ENCODE results near the gene CITED2. TPM values are rescaled to one million over a fixed set of nuclear protein-coding genes. Genes with fewer than 3 reads are reported as not detected.

The CITED2 gene
- total RNA-seq, 1 donor from 2014 or later = 42.6 TPM

DNA sequence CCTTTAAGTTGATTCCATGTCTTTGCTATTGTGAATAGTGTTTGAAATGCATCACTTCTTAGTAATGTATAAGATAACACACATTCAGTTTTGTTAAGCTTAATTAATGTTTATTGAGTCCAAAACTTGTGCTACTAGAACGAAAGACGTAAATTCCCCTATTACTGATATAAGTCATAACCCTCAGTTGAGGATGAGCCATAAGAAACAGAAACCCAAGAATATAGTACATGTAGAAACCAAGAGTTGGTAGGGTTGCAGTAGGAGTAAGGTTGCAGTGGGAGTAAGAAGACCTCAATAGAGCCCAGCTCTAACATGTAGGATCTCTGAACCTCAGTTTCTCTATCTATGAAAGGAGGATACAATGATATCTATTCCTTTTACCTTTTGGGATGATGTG lies 19.3 kb downstream of the CITED2 start:
- Mint-ChIP-seq H3K27me3 (no peaks in the 10 kb centered on the region), H3K27ac (no peak overlapping the region), H3K9me3 (ENCODE audit: low read depth) (no peaks in the 10 kb centered on the region), H3K4me3 (ENCODE audit: low read depth) (no peak overlapping the region), H3K4me1 (ENCODE audit: low read depth) (no peaks in the 10 kb centered on the region), H3K36me3 (ENCODE audit: insufficient read depth) (no peaks in the 10 kb centered on the region)
- TF ChIP-seq, protein P1, sequence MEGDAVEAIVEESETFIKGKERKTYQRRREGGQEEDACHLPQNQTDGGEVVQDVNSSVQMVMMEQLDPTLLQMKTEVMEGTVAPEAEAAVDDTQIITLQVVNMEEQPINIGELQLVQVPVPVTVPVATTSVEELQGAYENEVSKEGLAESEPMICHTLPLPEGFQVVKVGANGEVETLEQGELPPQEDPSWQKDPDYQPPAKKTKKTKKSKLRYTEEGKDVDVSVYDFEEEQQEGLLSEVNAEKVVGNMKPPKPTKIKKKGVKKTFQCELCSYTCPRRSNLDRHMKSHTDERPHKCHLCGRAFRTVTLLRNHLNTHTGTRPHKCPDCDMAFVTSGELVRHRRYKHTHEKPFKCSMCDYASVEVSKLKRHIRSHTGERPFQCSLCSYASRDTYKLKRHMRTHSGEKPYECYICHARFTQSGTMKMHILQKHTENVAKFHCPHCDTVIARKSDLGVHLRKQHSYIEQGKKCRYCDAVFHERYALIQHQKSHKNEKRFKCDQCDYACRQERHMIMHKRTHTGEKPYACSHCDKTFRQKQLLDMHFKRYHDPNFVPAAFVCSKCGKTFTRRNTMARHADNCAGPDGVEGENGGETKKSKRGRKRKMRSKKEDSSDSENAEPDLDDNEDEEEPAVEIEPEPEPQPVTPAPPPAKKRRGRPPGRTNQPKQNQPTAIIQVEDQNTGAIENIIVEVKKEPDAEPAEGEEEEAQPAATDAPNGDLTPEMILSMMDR (IDR thresholded peaks at IDR 0.05; ENCODE audit: unreplicated experiment) = no peak
- no peak for DNase-seq (ENCODE audit: low spot score, unreplicated experiment)

DNA sequence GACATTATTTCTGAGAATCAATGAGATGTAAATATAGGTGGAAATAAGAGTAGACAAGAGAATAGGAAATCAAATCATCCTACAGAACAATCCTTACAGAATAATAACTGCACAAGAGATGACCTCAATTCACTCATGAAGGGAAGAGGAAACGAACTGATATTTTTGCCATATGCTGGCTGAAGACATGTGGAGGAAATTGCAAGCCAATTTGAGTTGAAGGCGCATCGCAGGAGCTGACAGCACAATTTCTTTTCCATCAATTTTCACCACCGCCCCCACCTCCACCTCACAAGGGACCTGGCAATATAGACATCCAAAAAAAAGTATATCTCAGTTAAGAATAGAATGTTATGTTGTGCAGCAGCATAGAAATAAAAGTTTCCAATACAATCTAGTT lies 20.3 kb downstream of the CITED2 start:
- H3K9me3 Mint-ChIP-seq (ENCODE audit: low read depth) = no peaks in the 10 kb centered on the region
- no peak overlapping the region for H3K4me3 Mint-ChIP-seq (ENCODE audit: low read depth)
- no peak overlapping the region for H3K27ac Mint-ChIP-seq
- no peak for DNase-seq (ENCODE audit: low spot score, unreplicated experiment)
- TF ChIP-seq, protein P1 (IDR thresholded peaks at IDR 0.05; ENCODE audit: unreplicated experiment) = no peak
- H3K36me3 Mint-ChIP-seq (ENCODE audit: insufficient read depth) = no peaks in the 10 kb centered on the region
- no peaks in the 10 kb centered on the region for H3K27me3 Mint-ChIP-seq
- H3K4me1 Mint-ChIP-seq (ENCODE audit: low read depth) = peaks cover 8% of the 10 kb centered on the region

DNA sequence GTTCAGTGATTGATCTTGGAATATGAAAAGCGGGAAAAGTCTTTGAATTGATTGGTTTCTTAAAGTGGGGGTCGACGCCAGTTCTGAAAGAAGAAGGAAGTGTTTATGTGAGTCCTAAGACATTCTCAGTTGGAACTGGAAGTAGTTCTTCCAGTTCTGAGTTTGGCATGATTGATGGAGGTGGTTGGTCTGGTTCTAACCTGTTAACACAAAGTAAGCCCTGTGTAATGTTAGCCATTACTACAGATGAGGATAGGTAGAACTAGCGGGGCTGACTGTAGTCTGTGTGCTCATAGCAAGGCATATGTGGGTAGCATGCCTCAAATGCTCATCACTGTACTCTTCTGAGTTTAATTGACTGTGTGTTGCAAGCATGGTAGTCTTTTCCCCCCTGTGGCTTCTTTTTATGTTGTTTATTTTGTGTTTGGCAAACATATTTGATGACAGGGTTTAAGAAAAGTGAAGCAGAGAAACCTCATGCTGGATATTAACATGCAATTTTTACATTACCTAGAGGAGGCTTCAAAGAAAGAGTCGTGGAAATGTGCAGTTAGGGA lies 24.9 kb downstream of the CITED2 start:
- H3K4me3 Mint-ChIP-seq (ENCODE audit: low read depth) = peak overlapping the region; percentile 3
- H3K27me3 Mint-ChIP-seq = no peaks in the 10 kb centered on the region
- H3K4me1 Mint-ChIP-seq (ENCODE audit: low read depth) = peaks cover 9% of the 10 kb centered on the region
- TF ChIP-seq, protein P1 (IDR thresholded peaks at IDR 0.05; ENCODE audit: unreplicated experiment) = no peak
- H3K27ac Mint-ChIP-seq = no peak overlapping the region
- H3K9me3 Mint-ChIP-seq (ENCODE audit: low read depth) = peaks cover 4% of the 10 kb centered on the region
- DNase-seq (ENCODE audit: low spot score, unreplicated experiment) = no peak
- H3K36me3 Mint-ChIP-seq (ENCODE audit: insufficient read depth) = no peaks in the 10 kb centered on the region

DNA sequence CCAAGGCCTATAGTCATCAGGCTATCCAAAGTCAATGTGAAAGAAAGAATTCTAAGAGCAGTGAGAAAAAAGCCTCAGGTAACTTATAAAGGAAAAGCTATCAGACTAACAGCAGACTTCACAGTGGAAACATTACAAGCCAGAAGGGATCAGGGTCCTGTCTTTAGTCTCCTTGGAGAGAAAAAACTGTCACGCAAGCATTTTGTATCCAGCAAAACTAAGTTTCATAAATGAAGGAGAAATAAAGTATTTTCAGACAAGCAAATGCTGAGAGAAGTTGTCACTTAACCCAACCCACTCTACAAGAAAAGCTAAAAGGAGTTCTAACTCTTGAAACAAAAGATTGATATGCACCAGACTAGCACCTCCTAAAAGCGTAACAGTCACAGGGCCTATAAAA lies 28.1 kb downstream of the CITED2 start:
- Mint-ChIP-seq H3K36me3 (ENCODE audit: insufficient read depth) (no peaks in the 10 kb centered on the region), H3K9me3 (ENCODE audit: low read depth) (peaks cover 4% of the 10 kb centered on the region), H3K4me1 (ENCODE audit: low read depth) (peaks cover 9% of the 10 kb centered on the region), H3K4me3 (ENCODE audit: low read depth) (no peak overlapping the region), H3K27me3 (no peaks in the 10 kb centered on the region), H3K27ac (no peak overlapping the region)
- no peak for DNase-seq (ENCODE audit: low spot score, unreplicated experiment)
- TF ChIP-seq, protein P1 (IDR thresholded peaks at IDR 0.05; ENCODE audit: unreplicated experiment) = no peak

DNA sequence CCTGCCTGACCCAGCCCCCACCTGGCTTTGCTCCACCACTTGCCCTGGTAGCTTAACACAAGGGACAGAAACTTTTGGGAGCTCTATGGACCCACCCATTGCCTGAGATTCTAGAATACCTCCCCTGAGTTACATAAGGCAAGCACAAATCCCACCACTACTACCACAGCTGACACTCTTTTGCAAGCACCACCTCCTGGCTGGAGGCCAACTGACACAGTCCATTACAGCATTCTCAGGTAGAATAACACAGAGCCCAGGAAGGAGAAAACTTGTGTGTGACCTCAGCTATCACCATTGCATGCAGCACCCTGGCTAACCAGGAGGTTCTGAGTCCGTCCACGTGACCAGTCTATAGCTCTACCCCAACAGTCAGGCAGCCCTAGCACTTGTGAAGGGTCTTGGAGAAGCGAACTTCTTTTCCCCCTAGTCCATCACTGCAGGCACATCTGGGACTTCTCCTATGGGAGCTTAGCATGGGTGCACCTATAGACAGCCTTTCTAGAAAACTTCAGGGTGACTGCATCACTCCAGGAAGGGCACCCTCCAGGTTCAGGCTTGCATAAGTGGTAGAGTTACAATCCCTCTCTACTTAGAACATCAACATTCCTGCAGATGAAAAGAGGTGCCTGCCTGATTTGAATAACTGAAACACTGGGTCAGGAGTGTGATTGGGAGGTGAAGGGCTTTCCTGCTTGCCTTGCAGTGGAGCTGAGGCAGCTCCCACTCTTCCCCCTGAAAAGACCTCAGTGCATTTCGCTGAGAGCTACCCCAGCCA lies 30.1 kb downstream of the CITED2 start:
- TF ChIP-seq, protein P1 (IDR thresholded peaks at IDR 0.05; ENCODE audit: unreplicated experiment) = no peak
- Mint-ChIP-seq H3K27me3 (no peaks in the 10 kb centered on the region), H3K4me1 (ENCODE audit: low read depth) (peaks cover 3% of the 10 kb centered on the region), H3K36me3 (ENCODE audit: insufficient read depth) (no peaks in the 10 kb centered on the region), H3K27ac (no peak overlapping the region), H3K4me3 (ENCODE audit: low read depth) (no peak overlapping the region), H3K9me3 (ENCODE audit: low read depth) (peaks cover 8% of the 10 kb centered on the region)
- no peak for DNase-seq (ENCODE audit: low spot score, unreplicated experiment)
